Activated CD4-positive, alpha-beta T cell treated with anti-CD3 and anti-CD28 coated beads, Interleukin-2, amount 50 U/mL, for 24 hours (primary cell): ENCODE measurements around the gene AEBP1.

Experiments used
- DNase-seq, 2 donors: peaks; one replicate each; pipeline ENCODE4 v3.0.0-alpha.2; 2020; ENCODE audit warnings: low read depth in 1 of 2, low spot score in 1 of 2

AEBP1 gene

DNA sequence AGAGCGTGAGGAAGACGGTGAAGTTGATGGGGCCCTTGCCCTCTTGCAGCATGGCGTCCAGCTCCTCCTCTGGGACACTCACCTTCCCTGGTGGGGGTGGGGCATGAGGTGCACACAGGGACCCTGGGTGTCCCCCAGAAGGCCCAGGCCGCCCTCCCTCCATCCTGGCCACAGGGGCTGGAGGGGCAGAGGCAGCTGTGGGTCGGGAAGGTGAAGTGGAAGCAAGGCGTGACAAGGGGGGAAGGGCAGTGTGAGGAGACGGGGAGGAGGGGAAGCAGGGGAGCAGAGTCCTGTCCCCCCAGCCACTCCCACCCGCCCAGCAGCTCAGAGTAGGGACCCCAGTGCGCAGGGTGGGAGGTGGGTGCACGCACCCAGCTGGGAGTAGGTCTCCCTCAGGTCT, 36.2 kb downstream of the AEBP1 start:
- no peak for DNase-seq

- DNase-seq, result no peak
Measured at GRCh38 chr7:44141221-44141850, 37.2 kb downstream of the AEBP1 start, which contains the start of gene MYL7. Gene MYL7, minus strand, starts transcription at chr7:44141332. Its CDS starts 27 bp downstream, at chr7:44141305.

GRCh38 chr7:44142028-44142427, 37.9 kb downstream of the AEBP1 start:
- no peak for DNase-seq

- no peak for DNase-seq
Measured at GRCh38 chr7:44143646-44144250, 39.6 kb downstream of the AEBP1 start.

DNA sequence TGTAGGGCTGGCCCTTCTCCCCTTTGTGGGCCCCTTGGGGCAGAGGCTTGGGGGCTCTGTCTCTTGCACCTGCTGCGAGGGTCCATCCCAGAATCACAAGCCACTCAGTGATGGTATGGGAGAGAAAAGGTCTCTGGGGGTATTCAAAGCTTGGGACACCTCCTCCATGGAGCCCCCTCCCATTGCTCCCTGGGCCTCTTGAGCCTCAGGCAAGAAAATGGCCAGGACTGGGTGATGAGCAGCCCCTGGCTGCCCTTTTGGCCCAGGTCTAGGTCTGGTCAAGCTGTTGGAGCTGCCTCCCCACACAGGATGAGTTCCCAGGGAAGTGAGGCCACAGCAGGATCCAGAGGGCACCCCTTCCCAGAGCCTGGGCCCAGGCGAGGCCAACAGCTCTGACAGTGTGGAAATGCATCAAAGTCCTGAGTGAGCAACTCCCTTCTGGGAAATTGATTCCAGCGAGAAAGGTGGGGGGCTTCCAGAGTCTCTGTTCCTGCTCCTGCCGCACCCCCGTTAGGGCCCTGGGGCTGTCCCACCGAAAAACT, 40.4 kb downstream of the AEBP1 start:
- DNase-seq, result no peak

DNA sequence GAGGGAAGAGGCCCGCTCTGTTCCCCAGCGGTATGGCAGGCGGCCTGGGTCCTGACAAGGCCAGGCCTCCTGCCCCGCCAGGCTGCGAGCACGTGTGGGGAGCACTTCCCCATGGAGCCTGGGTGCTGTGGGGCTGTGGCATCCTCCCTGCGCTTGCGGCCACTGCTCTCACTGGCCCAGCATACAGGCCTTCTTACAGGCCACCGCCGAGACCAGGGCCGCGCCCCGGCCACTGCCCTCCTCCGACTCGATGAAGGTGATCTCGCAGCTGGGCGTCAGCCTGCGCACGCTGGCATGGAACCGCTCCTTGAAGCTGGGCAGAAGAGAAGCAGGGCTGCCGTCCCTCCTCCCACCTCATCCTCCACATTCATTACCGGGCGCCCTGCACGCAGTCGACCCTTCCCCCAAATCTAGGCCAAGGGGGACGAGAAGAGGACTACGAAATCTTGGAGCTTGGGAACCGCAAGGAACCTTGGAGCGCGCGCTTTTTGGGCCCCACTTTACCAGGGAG, 40.9 kb downstream of the AEBP1 start:
- DNase-seq, result no peak

- DNase-seq, result peak; percentile 14 to 24
Measured at GRCh38 chr7:44145479-44145968, 41.4 kb downstream of the AEBP1 start.

DNA sequence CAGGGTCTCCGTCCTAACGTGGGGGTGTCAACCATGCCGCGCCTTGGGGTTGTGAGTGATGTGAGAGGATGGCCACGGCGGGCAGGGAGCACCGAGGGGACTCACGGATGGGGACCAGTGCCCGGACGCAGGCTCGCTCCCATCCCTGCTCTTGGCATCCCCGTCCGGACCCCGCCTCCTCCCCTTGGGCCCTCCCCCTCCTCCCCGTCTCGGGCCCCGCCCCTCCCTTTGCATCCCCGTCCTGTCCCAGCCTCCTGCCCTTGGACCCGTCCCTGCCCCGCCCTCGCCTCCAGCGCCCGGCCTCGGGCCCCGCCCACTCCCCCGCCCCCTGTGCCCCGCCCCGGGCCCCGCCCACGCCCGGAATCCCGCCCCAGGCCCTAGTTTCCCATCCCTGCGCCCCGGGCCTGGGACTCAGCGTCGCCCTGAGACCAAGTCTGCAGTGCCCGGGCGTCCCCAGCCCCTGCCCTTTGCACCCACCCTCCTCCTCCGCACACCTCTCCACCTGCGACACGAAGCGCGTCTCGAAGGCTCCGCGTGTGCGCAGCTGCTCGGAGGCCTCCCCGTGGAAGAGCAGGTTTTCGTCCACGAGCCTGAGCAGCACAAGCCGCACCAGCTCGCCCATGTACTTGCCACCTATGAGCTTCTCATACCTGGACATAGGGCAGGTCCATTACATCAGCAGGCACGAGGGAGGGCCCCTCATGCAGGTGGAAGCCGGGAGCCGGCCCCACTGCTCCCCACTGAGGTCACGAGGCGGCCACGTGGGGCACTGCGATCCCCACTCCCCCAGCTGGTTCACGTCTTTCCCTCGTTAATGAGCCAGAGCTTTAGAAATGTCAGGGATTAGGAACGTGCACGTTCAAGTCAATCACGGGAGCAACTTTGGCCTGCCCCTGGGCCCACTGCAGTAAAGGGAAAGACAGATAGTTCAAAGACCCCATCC, 42.1 kb downstream of the AEBP1 start:
- peak; percentile 16 to 31 for DNase-seq

DNA sequence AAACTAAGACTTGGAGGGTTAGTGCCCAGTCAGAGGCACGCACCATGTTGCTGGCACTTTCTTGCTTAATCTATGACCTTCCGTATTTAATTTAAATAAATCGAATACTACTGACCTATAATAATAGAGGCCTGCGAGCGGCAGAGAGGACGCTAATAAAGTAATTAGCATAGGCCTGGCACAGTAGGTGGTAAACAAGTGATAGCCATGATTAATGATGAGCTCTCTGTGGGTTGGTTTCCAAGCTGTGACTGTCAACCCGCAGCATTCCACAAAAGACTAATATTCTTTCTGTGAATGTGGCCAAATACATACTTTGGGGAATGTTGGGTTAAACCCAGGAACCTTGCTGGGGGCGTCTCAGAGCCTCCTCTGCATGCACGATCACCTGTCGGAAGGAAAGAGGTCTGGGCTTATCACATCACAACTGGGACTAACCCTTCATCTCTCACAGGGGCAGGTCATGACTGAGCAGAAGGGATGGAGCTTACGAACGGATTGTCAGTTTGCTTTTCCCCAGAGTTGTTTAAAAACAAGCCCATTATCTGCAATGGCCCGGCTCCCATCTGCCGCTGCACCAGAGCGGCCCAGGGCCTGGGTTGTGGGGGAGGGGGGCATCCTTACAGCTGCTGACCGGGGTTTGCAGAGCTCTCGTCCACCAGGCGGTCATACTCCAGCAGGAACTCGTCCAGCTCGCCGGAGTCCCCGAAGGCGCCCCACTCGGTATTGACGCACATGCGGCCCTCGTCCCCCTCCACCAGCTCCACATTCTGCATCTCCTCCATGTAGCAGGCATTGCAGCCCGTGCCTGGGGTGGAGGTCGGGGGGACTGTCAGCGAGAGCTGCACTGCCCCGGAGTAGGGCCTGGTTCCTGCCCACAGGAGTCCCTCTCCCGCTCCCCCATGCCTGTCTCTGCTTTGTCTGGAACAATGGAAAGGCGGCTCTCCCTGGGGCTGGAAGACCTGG, 43.2 kb downstream of the AEBP1 start:
- no peak for DNase-seq

- DNase-seq, result no peak
Measured at GRCh38 chr7:44148166-44148565, 44.0 kb downstream of the AEBP1 start.

DNA sequence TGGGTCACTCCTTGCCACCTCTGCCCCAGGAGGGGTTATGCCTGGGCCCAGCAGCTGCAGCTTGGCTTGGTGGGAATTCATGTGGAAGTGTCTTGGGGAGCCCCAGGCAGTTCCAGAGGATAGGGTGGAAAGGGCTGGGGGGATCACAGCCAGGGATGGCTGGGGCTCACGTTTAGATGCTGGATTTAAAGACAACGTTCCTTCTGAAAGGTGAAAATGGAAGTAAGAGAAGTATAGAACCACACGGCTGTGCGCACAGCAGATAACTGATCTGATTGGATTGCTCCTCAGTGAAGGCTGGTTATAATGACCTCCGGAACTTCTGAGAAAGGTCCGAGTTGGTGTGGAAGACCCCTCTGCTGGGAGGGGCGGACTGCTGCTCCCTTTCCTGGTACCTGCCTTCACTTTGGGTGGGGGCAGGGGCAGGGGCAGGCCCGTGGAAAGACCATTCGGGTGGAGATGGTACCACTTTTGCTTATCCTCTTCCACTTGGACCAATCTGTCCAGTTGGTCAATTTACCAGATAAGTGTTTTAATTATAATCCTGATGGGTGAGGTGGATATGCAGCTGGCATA, 44.9 kb downstream of the AEBP1 start:
- no peak for DNase-seq

GRCh38 chr7:44149571-44150465, 45.7 kb downstream of the AEBP1 start:
- DNase-seq, result no peak

DNA sequence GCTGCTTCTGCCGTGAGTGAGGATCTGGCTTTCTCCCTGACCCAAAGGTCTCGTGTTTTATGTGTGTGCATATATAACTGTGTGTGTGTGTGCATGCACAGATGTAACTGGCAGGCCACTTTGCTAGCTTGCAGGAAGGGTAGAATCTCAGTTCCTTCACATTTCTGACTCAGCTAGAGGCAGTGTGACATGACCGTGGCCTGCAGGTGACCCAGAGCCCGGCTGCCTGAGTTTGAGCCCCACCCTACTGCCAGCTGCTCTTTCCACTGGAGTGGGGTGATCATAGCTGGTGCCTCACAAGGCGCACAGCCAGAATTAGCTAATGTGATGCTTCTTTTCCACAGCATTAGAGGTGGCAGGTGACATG, 46.3 kb downstream of the AEBP1 start:
- no peak for DNase-seq

GRCh38 chr7:44150966-44151941, 47.1 kb downstream of the AEBP1 start:
- DNase-seq, result no peak

GRCh38 chr7:44151956-44152355, 47.8 kb downstream of the AEBP1 start:
- no peak for DNase-seq

GRCh38 chr7:44152971-44153947, 49.1 kb downstream of the AEBP1 start:
- DNase-seq, result no peak
